SHP77 treated with DMSO at 0.1 percent for 48 hours (cell line): ENCODE data around the gene NR2C2.

Source experiments
- DNase-seq: peaks from one replicate; lab custom pipeline; 2025; lab: John Stamatoyannopoulos, UW

The NR2C2 gene

GRCh38 chr3:15063656-15064286, 116.4 kb downstream of the NR2C2 start:
- DNase-seq: no peak

- DNase-seq: no peak
Observed at GRCh38 chr3:15064299-15064834, 117.0 kb downstream of the NR2C2 start.

- DNase-seq: peak; percentile 87
Observed at GRCh38 chr3:15064835-15065549, 117.6 kb downstream of the NR2C2 start, which contains the start of gene MRPS25. TSS of gene MRPS25 (minus strand) at chr3:15065315. CDS start at chr3:15065194, 121 bp downstream.

GRCh38 chr3:15065550-15066007, 118.2 kb downstream of the NR2C2 start:
- no peak for DNase-seq

- no peak for DNase-seq
Observed at GRCh38 chr3:15066467-15066866, 119.1 kb downstream of the NR2C2 start.

- no peak for DNase-seq
Observed at GRCh38 chr3:15069441-15069840, 122.1 kb downstream of the NR2C2 start.

- DNase-seq: no peak
Observed at GRCh38 chr3:15071699-15072098, 124.3 kb downstream of the NR2C2 start.

GRCh38 chr3:15074500-15074899, 127.1 kb downstream of the NR2C2 start:
- no peak for DNase-seq

GRCh38 chr3:15079091-15079490, 131.7 kb downstream of the NR2C2 start:
- no peak for DNase-seq

GRCh38 chr3:15081960-15082664, 134.7 kb downstream of the NR2C2 start:
- DNase-seq: no peak

- no peak for DNase-seq
Observed at GRCh38 chr3:15083252-15083651, 135.9 kb downstream of the NR2C2 start.

GRCh38 chr3:15086263-15086662, 138.9 kb downstream of the NR2C2 start:
- DNase-seq: no peak

- DNase-seq: no peak
Observed at GRCh38 chr3:15086699-15087098, 139.3 kb downstream of the NR2C2 start.

- no peak for DNase-seq
Observed at GRCh38 chr3:15089201-15089600, 141.8 kb downstream of the NR2C2 start.

- no peak for DNase-seq
Observed at GRCh38 chr3:15091575-15091974, 144.2 kb downstream of the NR2C2 start.

GRCh38 chr3:15092686-15093085, 145.3 kb downstream of the NR2C2 start:
- no peak for DNase-seq

GRCh38 chr3:15094187-15094875, 146.9 kb downstream of the NR2C2 start:
- DNase-seq: no peak

GRCh38 chr3:15096046-15096445, 148.7 kb downstream of the NR2C2 start:
- DNase-seq: no peak

- no peak for DNase-seq
Observed at GRCh38 chr3:15097891-15098290, 150.5 kb downstream of the NR2C2 start.
